NCI-H1048 (cell line): ENCODE data around the gene SORD.

Experiments
- DNase-seq: peaks from one replicate; lab custom pipeline; 2025; lab: John Stamatoyannopoulos, UW

The SORD gene

GRCh38 chr15:45116482-45117307 is 93.7 kb downstream of the SORD start:
- no peak for DNase-seq

GRCh38 chr15:45117308-45118130 is 94.5 kb downstream of the SORD start:
- DNase-seq, result no peak

- peak; percentile 84 for DNase-seq
These were observed 95.2 kb downstream of the SORD start for GRCh38 chr15:45118131-45118588.

GRCh38 chr15:45118996-45119395 is 96.0 kb downstream of the SORD start:
- no peak for DNase-seq

GRCh38 chr15:45120081-45120972 is 97.3 kb downstream of the SORD start:
- DNase-seq, result no peak

- DNase-seq, result no peak
These were observed 98.0 kb downstream of the SORD start for GRCh38 chr15:45121020-45121419.

- DNase-seq, result no peak
These were observed 98.9 kb downstream of the SORD start for GRCh38 chr15:45121706-45122417.

GRCh38 chr15:45122719-45123118 is 99.7 kb downstream of the SORD start:
- DNase-seq, result no peak

- DNase-seq, result no peak
These were observed 100.4 kb downstream of the SORD start for GRCh38 chr15:45123397-45123796.

GRCh38 chr15:45126535-45127158 is 103.7 kb downstream of the SORD start:
- DNase-seq, result no peak
